Fibroblast of pulmonary artery (primary cell): Measurements from ENCODE around the gene COL5A1.

Experiments used
- DNase-seq: peaks from one replicate; pipeline ENCODE4 v3.0.0-alpha.2; 2010; ENCODE audit warnings: low read depth
- H3K4me3 ChIP-seq: replicated peaks from 2 replicates; pipeline ENCODE4 v1.5.1; 2011; ENCODE audit warnings: low read depth, mild to moderate bottlenecking, control low read depth, low read length, moderate library complexity
- TF ChIP-seq, protein P1 (sequence below): IDR thresholded peaks from 2 replicates; pipeline ENCODE4 v1.5.1; 2011; ENCODE audit warnings: mild to moderate bottlenecking, control low read depth, low read length, inconsistent platforms; ENCODE audit errors: missing control alignments

Gene COL5A1

DNA sequence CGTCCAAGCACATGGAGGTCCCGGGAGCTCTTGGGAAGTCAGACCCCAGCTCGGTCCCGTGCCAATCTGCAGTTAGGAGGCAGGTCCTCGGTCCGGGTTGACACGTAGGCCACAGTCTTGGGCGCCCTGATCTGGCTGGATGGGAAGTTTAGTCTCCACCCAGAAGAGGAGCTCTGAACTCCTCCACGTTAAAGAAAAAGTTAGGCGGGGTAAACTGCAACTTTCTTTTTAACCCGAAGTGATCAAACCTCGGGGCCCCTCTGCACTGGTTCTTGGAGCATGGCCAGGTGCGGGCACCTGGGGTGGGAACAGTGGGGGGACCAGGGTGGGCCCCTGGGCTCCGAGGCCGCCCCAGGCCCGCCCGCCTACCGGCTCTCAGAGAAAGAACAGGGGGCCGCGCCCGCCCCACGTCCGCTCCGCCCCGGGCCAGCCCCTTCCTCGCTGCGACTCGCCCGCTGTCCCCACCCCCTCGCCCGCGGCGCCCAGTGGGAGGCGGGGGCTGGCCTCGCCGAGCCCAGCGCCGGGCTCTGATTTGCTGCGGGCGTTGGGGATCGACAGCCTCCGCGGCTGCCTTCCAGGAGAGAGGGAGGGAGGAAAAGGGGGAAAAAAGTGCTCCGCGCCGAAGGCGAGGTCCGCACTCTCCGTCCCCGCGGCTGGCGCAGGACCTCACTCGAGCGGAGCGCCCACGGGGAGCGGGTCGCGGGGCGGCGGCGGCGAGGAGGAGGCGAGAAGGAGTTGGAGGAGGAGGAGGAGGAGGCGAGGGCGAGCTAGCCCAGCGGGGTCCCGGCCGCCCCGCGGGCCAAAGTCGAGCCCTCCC, at the start of gene COL5A1:
Gene COL5A1 (plus strand): TSS at position 631 of the 817 bp plus-strand sequence. CDS start 385 bp downstream, outside the sequence.
- TF ChIP-seq, protein P1, sequence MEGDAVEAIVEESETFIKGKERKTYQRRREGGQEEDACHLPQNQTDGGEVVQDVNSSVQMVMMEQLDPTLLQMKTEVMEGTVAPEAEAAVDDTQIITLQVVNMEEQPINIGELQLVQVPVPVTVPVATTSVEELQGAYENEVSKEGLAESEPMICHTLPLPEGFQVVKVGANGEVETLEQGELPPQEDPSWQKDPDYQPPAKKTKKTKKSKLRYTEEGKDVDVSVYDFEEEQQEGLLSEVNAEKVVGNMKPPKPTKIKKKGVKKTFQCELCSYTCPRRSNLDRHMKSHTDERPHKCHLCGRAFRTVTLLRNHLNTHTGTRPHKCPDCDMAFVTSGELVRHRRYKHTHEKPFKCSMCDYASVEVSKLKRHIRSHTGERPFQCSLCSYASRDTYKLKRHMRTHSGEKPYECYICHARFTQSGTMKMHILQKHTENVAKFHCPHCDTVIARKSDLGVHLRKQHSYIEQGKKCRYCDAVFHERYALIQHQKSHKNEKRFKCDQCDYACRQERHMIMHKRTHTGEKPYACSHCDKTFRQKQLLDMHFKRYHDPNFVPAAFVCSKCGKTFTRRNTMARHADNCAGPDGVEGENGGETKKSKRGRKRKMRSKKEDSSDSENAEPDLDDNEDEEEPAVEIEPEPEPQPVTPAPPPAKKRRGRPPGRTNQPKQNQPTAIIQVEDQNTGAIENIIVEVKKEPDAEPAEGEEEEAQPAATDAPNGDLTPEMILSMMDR: no peak
- DNase-seq: peak; percentile 92
- H3K4me3 ChIP-seq: peak within 1 kb of the TSS; percentile 85

DNA sequence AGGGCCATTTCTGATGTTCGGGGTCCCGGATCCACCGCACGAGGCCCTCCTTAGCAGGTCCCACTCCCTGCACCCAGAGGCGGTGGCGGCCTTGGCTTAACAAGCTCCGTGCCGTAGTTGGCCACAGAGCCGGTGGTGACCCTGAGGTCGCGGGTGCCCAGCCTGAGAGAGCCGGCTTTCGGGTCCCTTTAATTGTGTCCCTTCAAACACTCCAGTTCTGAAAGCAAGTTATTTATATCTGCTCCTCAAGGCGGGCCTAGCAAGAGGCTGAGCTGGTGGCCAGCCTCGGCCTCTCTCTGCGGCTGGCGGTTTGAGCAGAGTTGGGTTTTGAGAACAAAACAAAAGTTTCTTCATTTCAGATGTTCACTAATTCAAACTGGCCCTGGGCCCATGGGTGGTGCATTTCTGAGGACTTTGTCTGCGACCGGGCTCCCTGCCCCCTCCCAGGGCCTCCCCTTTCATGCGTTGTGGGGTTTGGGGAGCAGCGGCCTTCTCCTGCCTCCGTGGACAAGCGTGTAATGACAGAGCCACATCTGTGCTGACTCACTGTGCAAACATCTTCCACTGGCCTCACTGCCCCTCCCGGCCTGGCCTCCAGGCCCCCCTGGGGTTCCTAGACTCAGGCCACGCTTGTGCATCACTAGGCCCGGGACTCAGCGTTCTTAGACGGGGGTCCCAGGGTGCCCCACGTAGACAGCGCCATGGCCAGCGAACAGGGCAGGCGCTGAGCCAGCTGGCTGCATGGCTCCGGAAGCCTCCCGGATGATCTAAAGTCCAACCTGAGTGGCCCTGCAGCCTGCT, 49.4 kb upstream of the COL5A1 start:
- H3K4me3 ChIP-seq: no peak overlapping the region
- TF ChIP-seq, protein P1: no peak
- DNase-seq: peak; percentile 72

DNA sequence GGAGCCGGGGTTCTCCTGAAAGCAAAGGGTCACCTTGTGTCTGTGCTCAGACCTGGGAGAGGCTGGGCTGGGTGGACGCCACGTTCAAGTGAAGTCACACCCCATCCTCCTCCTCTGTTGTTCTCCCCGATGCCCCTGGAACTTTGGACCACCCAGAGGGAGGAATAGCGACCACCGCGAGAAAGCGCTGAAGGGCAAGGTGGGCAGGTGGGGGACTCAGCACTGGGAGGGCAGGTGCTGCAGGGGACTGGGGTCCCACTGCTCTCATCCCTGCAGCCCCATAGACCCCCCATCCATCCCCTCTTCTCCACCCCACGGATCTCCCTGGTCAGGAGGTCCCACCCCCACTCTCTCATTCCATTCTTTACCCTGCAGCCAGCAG, 48.8 kb upstream of the COL5A1 start:
- TF ChIP-seq, protein P1: no peak
- DNase-seq: no peak
- H3K4me3 ChIP-seq: no peak overlapping the region

DNA sequence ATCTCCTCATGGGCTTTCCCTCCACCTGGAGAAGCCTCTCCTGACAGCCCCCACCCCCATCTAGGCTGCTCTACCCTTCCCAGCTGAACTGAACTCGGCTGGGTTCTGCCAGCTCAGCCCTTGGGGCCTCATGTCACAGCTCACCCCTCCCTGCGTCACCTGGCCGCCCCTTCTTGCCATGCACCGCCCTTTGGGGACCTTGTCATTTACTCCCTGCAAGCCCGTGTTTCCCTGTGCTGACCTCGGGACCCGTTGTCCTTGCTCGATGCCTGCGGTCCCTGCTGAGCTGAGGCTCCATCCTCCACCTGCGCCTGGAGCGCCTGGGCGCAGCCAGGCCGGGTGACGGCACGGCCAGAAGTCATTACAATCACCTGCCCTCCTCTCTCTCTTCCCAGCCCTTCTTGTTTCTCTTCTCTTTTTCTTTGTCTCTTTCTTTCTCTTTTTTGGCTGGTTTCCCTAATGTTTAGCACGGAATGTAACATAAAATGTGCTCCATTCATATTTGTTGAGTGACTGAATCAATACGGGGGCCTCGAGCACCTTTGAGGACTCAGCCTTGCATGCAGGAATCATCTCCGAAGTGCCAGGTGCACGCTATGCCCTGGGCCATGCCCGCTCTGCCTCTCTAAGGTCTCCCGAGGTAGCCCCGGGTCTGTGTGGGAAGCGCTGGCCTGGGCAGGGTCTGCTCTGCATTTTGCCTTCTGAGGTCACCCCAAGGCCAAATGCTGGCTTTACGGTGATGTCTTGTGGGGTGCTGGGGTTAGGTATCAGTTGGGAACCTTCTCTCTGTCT, 48.1 kb upstream of the COL5A1 start:
- DNase-seq: no peak
- TF ChIP-seq, protein P1: no peak
- H3K4me3 ChIP-seq: no peak overlapping the region

DNA sequence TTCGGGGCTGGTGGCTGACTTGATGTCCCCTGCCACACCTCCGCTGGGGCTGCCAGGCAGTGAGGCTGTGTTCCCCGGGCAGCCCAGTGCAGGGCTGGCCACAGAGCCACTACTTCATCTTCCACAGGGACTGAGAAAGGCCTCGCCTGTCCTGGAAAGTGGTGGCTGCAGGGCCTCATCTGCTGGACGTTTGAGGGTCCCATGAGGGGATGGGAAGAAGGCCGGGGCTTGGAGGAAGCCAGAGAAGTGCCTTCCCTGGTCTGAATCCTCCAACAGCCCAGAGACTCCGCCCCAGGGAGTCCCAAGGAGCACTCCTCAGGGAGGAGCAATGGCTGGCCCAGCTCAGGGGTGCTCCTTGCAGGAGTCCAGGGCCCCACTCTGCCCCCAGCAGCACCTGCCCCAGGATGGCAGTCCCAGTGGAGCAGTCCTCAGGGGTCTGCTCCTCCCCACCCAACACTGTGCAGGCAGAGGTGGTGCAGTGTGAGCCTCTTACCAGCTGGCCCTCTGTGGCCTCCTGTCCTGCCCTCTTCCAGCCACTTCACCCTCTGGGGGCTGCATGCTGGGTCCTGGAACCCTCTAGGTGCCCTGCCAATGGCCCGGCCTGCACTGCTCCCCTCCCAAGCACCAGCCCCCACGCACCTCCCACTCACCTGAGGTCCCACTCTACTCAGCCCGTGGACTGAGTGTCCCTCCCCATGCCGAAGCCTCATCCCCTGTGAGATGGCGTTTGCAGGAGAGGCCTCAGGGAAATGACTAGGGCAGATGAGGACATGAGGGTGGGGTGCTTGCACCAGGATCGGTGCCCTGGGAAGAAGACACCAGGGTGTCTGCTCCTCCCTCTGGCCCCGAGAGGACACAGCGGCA, 47.3 kb upstream of the COL5A1 start:
- no peak for DNase-seq
- TF ChIP-seq, protein P1: no peak
- H3K4me3 ChIP-seq: no peak overlapping the region

DNA sequence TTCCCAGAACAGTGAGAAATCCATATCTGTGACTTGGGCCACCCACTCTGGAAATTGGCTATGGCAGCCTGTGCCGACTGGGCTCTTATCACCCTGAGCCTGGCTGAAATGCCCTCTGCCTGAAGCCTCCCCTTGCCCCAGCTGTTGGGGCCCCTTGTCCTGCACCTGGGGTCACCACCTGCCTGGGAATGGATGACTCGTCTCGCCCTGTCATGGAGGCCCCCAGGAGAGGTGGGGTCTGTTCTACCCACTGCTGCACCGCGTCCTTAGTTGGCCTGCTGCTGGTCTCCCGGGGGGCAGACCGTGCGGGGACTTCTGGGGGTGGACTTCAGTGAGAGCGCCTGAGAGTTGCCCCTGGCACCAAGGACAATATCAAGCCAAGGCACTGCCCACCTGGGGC, 46.6 kb upstream of the COL5A1 start:
- no peak for DNase-seq

More for the DNA sequence above, 46.6 kb upstream of the COL5A1 start:
- H3K4me3 ChIP-seq: no peak overlapping the region
- TF ChIP-seq, protein P1: no peak
